ENCODE results near the gene MRC1.

- TF ChIP-seq MAX (IDR thresholded peaks at IDR 0.05; ENCODE audit: insufficient read depth, insufficient read length): no peak
- TF ChIP-seq POLR2AphosphoS5 (IDR thresholded peaks at IDR 0.05; ENCODE audit: insufficient read depth, low read depth, low read length): no peak
- no peak for TF ChIP-seq MYC (IDR thresholded peaks at IDR 0.05; ENCODE audit: low read depth, low read length)
Measured at GRCh38 chr10:17768496-17768895, 40.7 kb upstream of the MRC1 start.
